Measurements from ENCODE around the gene DIPK1C.

Gene DIPK1C

GRCh38 chr18:74478880-74479279, 21.8 kb upstream of the DIPK1C start:
- Histone ChIP-seq H3K4me1 (ENCODE audit: insufficient read depth, low read length, poor library complexity, severe bottlenecking) (no peaks in the 10 kb centered on the region), H3K4me2 (ENCODE audit: low read depth, low read length, poor library complexity, severe bottlenecking) (no peak overlapping the region), H3K9me3 (ENCODE audit: insufficient read depth, low read depth, low read length) (no peaks in the 10 kb centered on the region), H3K79me2 (ENCODE audit: insufficient read depth, low read length) (no peaks in the 10 kb centered on the region), H3K4me3 (ENCODE audit: low read length, poor library complexity, severe bottlenecking) (no peak overlapping the region), H3K36me3 (ENCODE audit: insufficient read depth, low read length) (no peaks in the 10 kb centered on the region), H3K9ac (ENCODE audit: low read depth, low read length, poor library complexity, severe bottlenecking) (no peak overlapping the region), H2AFZ (ENCODE audit: low read length) (no peak overlapping the region), H4K20me1 (ENCODE audit: insufficient read depth, low read length, poor library complexity, severe bottlenecking) (no peaks in the 10 kb centered on the region), H3K9me2 (replicated peaks; ENCODE audit: low read depth, low read length) (no peaks in the 10 kb centered on the region), H3K27me3 (ENCODE audit: insufficient read depth, low read length, poor library complexity, severe bottlenecking) (no peaks in the 10 kb centered on the region), H3F3A (ENCODE audit: low read depth) (no peaks in the 10 kb centered on the region)
- TF ChIP-seq CTCF (conservative IDR thresholded peaks at IDR 0.05; ENCODE audit: low read length), result no peak
- TF ChIP-seq EZH2phosphoT487 (IDR thresholded peaks at IDR 0.05; ENCODE audit: borderline replicate concordance), result no peak

DNA sequence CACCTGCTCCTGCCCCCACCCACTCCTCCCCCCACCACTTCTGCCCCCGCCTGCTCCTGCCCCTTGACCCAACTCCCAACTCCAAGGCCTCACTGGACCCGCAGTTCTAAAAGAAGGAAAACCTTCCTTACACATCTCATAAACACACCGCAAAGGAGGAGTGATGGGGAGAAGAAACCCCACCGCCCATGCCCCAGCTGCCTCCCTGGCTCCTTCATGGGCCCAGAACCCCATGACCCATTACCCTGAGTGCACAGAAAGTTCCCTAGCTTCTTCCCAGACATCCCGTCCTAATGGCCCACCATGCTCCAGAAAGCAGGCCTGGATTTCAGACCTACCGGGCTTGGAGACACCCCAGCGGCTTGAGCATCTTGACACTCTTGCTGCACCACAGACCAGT, 21.2 kb upstream of the DIPK1C start:
- H3K27me3 ChIP-seq (ENCODE audit: insufficient read depth, low read length, poor library complexity, severe bottlenecking), result no peaks in the 10 kb centered on the region
- no peak overlapping the region for H3K4me3 ChIP-seq (ENCODE audit: low read length, poor library complexity, severe bottlenecking)
- no peaks in the 10 kb centered on the region for H3K36me3 ChIP-seq (ENCODE audit: insufficient read depth, low read length)
- H3F3A ChIP-seq (ENCODE audit: low read depth), result no peaks in the 10 kb centered on the region
- H3K9me2 ChIP-seq (replicated peaks; ENCODE audit: low read depth, low read length), result no peaks in the 10 kb centered on the region
- H3K4me1 ChIP-seq (ENCODE audit: insufficient read depth, low read length, poor library complexity, severe bottlenecking), result no peaks in the 10 kb centered on the region
- H3K9ac ChIP-seq (ENCODE audit: low read depth, low read length, poor library complexity, severe bottlenecking), result no peak overlapping the region
- no peaks in the 10 kb centered on the region for H4K20me1 ChIP-seq (ENCODE audit: insufficient read depth, low read length, poor library complexity, severe bottlenecking)
- H3K79me2 ChIP-seq (ENCODE audit: insufficient read depth, low read length), result no peaks in the 10 kb centered on the region
- no peaks in the 10 kb centered on the region for H3K9me3 ChIP-seq (ENCODE audit: insufficient read depth, low read depth, low read length)
- no peak overlapping the region for H2AFZ ChIP-seq (ENCODE audit: low read length)
- TF ChIP-seq EZH2phosphoT487 (IDR thresholded peaks at IDR 0.05; ENCODE audit: borderline replicate concordance) (no peak), CTCF (conservative IDR thresholded peaks at IDR 0.05; ENCODE audit: low read length) (no peak)
- no peak overlapping the region for H3K4me2 ChIP-seq (ENCODE audit: low read depth, low read length, poor library complexity, severe bottlenecking)

GRCh38 chr18:74477771-74478170, 20.7 kb upstream of the DIPK1C start:
- no peaks in the 10 kb centered on the region for H4K20me1 ChIP-seq (ENCODE audit: insufficient read depth, low read length, poor library complexity, severe bottlenecking)
- no peaks in the 10 kb centered on the region for H3K9me2 ChIP-seq (replicated peaks; ENCODE audit: low read depth, low read length)
- TF ChIP-seq EZH2phosphoT487 (IDR thresholded peaks at IDR 0.05; ENCODE audit: borderline replicate concordance), result no peak
- TF ChIP-seq CTCF (conservative IDR thresholded peaks at IDR 0.05; ENCODE audit: low read length), result no peak
- no peaks in the 10 kb centered on the region for H3K9me3 ChIP-seq (ENCODE audit: insufficient read depth, low read depth, low read length)
- no peak overlapping the region for H2AFZ ChIP-seq (ENCODE audit: low read length)
- no peaks in the 10 kb centered on the region for H3K36me3 ChIP-seq (ENCODE audit: insufficient read depth, low read length)
- no peak overlapping the region for H3K4me2 ChIP-seq (ENCODE audit: low read depth, low read length, poor library complexity, severe bottlenecking)
- H3K9ac ChIP-seq (ENCODE audit: low read depth, low read length, poor library complexity, severe bottlenecking), result no peak overlapping the region
- H3K27me3 ChIP-seq (ENCODE audit: insufficient read depth, low read length, poor library complexity, severe bottlenecking), result no peaks in the 10 kb centered on the region
- no peaks in the 10 kb centered on the region for H3F3A ChIP-seq (ENCODE audit: low read depth)
- H3K79me2 ChIP-seq (ENCODE audit: insufficient read depth, low read length), result no peaks in the 10 kb centered on the region
- no peaks in the 10 kb centered on the region for H3K4me1 ChIP-seq (ENCODE audit: insufficient read depth, low read length, poor library complexity, severe bottlenecking)
- H3K4me3 ChIP-seq (ENCODE audit: low read length, poor library complexity, severe bottlenecking), result no peak overlapping the region
